Heart left ventricle (tissue), 16 donors: Measurements from ENCODE around the gene KCNIP3. TPM values are rescaled to one million over a fixed set of nuclear protein-coding genes. Genes with fewer than 3 reads are reported as not detected.

Experiments
- ATAC-seq, 4 donors: fragments of 200-7000 bp; cut with Tn5 transposase; one replicate each; pipeline ENCODE4 v1.9.1; 2020 to 2022; ENCODE audit warnings: moderate library complexity in 4 of 4, mild to moderate bottlenecking in 3 of 4, moderate number of reproducible peaks in 1 of 4
- DNase-seq, 5 donors: peaks; one replicate each; pipeline ENCODE4 v3.0.0-alpha.2; 2020
- H3K27ac ChIP-seq, 12 donors: fragments of 200-600 bp; sonication (generic) in 4 of 12; one replicate each; pipeline versions ENCODE4 v1.5.0 to v1.8.0; 2016 to 2022; ENCODE audit warnings: mild to moderate bottlenecking in 2 of 12
- H3K27me3 ChIP-seq, 9 donors: fragments of 200-600 bp; sonication (generic) in 2 of 9; one replicate each; pipeline versions ENCODE4 v1.5.1 to v1.8.0; 2016 to 2022; ENCODE audit warnings: mild to moderate bottlenecking in 3 of 9
- H3K36me3 ChIP-seq, 9 donors: fragments of 200-600 bp; sonication (generic) in 2 of 9; one replicate each; pipeline versions ENCODE4 v1.5.0 to v1.8.0; 2018 to 2022; ENCODE audit warnings: mild to moderate bottlenecking in 2 of 9
- H3K4me1 ChIP-seq, 12 donors: fragments of 200-600 bp; sonication (generic) in 4 of 12; one replicate each; pipeline versions ENCODE4 v1.5.0 to v1.8.0; 2016 to 2022; ENCODE audit warnings: mild to moderate bottlenecking in 3 of 12
- H3K4me3 ChIP-seq, 12 donors: fragments of 200-600 bp; sonication (generic) in 4 of 12; one replicate each; pipeline versions ENCODE4 v1.5.0 to v1.8.0; 2017 to 2022; ENCODE audit warnings: mild to moderate bottlenecking in 9 of 12, moderate library complexity in 4 of 12
- H3K9me3 ChIP-seq, 12 donors: fragments of 200-600 bp; sonication (generic) in 4 of 12; one replicate each; pipeline versions ENCODE4 v1.5.0 to v1.8.0; 2016 to 2022; ENCODE audit warnings: mild to moderate bottlenecking in 1 of 12
- POLR2A ChIP-seq, 2 donors: fragments of 450-650 bp; IDR thresholded peaks; one replicate each; pipeline ENCODE4 v1.6.1; 2017; ENCODE audit warnings: antibody characterized with exemption in 2 of 2, mild to moderate bottlenecking in 2 of 2, moderate library complexity in 2 of 2
- WGBS, 4 donors: extraction: QIAGEN DNeasy Blood & Tissue Kit in 2 of 4; methylation state at CpG; one replicate each; pipeline versions ENCODE4 v1.1.5 to v1.1.7; 2013 to 2018; 5-methylcytosine and 5-hydroxymethylcytosine counted together
- intact Hi-C, 10 donors: fragments of 100-400 bp; cut with DNase I; formaldehyde crosslinking; loops; one replicate each; pipeline versions ENCODE4 v1.11.1 to v1.14.2; 2022
- polyA plus RNA-seq, 2 donors: library from polyadenylated mRNA; stranded (reverse); fragments of 200-250 nt; gene quantifications; one replicate each; pipeline ENCODE4 v1.2.3, GENCODE V29; 2013
- total RNA-seq, 9 donors: library from RNA; depleted of rRNA in 2 of 9; stranded (reverse); fragments of >200 nt in 2 of 9; fragmentation: NEBNext Ultra II Directional in 3 of 9; extraction: Animal tissue kit (Norgen Biotek cat#: 25700) in 3 of 9; gene quantifications; one replicate each; pipeline versions ENCODE4 v1.1.0 to v1.2.4, GENCODE V29; 2016 to 2023
- TF ChIP-seq, protein P1 (sequence below), 12 donors: fragments of 200-600 bp; sonication (generic) in 4 of 12; IDR thresholded peaks; one replicate each; pipeline versions ENCODE4 v1.5.0 to v1.8.0; 2018 to 2022; ENCODE audit warnings: antibody characterized with exemption in 12 of 12, mild to moderate bottlenecking in 5 of 12
- donor health status: ischemic (EF 13 %, LVEDD 7.1; RV severe dilation, severe dysfunction).
- donor health status: healthy with polysubstance abuse.
- donor health status: DM: no; HTN: yes; CAD: no.
- donor health status: DM: no; HTN: no; CAD: no.
- donor health status: ischemic (EF 25% LVEDD 6.9; RV normal size, moderate dysfunction).
- donor health status: ischemic (EF 25% LVEDD 5.7; RV mildly dilated, moderate dysfunction).
- donor health status: healthy.
- donor health status: DM: yes; HTN: yes; CAD: no.
- donor health status: ischemic (EF 35%, LVEDD 5.7; RV mildly dilated, moderate dysfunction).
- donor health status: nonischemic (EF 11% LVEDD 7.7; RV severe dilation, severe dysfunction).
- donor health status: DM: yes; HTN: yes; CAD: no.
- donor health status: PGD.
- donor health status: ischemic (EF 29% LVEDD 5.4; RV normal size, mild dysfunction).
- donor health status: nonischemic (EF 23%, LVEDD 6.1; RV moderate dilation, normal function).

Gene KCNIP3
- total and polyA plus RNA-seq, 11 donors, result 2.7 to 8.3 (median 4.0) TPM

DNA sequence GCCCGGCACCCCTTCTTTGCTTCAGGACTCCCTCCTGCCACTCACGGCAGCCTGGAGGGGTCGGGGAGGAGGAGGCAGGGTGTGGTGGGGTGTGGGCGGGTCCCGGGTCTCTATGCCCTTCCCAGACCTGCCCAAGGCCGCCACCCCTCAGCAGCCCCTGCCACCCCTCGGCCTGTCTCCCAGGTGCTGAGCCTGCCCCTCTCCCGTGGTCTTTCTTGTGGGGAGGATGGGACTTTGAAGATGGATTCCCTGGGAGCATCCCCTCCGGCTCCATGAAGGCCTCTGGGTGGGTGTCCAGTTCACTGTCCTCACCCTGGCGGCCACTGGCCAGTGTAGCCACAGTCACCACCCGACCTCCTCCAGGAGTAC, 23.2 kb downstream of the KCNIP3 start:
- TF ChIP-seq, protein P1, sequence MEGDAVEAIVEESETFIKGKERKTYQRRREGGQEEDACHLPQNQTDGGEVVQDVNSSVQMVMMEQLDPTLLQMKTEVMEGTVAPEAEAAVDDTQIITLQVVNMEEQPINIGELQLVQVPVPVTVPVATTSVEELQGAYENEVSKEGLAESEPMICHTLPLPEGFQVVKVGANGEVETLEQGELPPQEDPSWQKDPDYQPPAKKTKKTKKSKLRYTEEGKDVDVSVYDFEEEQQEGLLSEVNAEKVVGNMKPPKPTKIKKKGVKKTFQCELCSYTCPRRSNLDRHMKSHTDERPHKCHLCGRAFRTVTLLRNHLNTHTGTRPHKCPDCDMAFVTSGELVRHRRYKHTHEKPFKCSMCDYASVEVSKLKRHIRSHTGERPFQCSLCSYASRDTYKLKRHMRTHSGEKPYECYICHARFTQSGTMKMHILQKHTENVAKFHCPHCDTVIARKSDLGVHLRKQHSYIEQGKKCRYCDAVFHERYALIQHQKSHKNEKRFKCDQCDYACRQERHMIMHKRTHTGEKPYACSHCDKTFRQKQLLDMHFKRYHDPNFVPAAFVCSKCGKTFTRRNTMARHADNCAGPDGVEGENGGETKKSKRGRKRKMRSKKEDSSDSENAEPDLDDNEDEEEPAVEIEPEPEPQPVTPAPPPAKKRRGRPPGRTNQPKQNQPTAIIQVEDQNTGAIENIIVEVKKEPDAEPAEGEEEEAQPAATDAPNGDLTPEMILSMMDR (IDR thresholded peaks at IDR 0.05), result no peak
- no peak for TF ChIP-seq POLR2A (IDR thresholded peaks at IDR 0.05)
- H3K4me3 ChIP-seq, result no peak overlapping the region
- H3K27me3 ChIP-seq, result no peaks in the 10 kb centered on the region
- no peaks in the 10 kb centered on the region for H3K36me3 ChIP-seq
- H3K4me1 ChIP-seq, result no peaks in the 10 kb centered on the region
- H3K27ac ChIP-seq, result no peak overlapping the region
- peak in 1 of 5 donors; percentile 33 for DNase-seq
- 66 to 75% (median 73%) methylated on average over 10 to 11 of the region's 11 CpGs for WGBS, 4 donors
- ATAC-seq, result no peak
- H3K9me3 ChIP-seq, result no peaks in the 10 kb centered on the region
- intact Hi-C loops, result no loop called here

DNA sequence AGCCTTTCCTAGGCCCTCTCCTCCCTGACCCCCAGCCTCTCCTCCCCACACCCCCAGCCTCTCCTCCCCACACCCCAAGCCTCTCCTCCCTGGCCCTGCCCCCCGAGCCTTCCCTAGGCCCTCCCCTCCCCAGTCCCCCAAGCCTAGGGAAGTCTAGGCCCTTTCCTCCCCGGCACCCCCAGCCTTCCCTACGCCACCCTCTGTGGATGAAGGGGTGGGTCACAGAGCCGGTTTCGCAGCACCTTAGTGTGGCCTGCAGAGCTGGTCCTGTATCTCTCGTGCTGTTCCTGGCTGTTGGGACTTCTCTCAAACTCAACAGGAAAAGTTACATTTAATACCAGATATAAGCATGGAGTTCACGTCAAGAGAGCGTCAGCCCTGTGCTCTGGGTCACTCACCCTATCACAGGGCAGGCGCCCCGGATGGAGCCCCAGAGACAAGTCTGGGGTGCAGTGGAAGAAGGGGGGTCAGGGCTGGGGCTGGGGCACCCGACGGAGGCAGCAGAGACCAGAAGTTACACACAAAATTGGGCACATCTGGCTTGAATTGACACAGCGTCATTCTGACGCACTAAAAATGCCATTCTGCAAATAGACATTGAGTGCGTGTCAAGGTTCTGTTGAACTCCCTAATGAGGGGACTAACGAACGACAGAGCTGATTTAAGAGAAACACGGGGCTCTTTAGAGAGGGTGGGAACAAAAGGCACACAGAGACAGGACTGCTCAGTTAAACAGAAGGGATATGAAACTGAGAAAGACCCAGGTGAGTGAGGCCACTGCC, 24.0 kb downstream of the KCNIP3 start:
- Histone ChIP-seq H3K27me3 (no peaks in the 10 kb centered on the region), H3K4me3 (no peak overlapping the region), H3K4me1 (no peaks in the 10 kb centered on the region), H3K9me3 (no peaks in the 10 kb centered on the region), H3K27ac (no peak overlapping the region), H3K36me3 (no peaks in the 10 kb centered on the region)
- DNase-seq, result peak in 1 of 5 donors; percentile 33
- intact Hi-C loops, result no loop called here
- 76 to 82% (median 78%) methylated on average over 17 to 18 of the region's 18 CpGs for WGBS, 4 donors
- no peak for ATAC-seq
- no peak for TF ChIP-seq POLR2A (IDR thresholded peaks at IDR 0.05)
- TF ChIP-seq, protein P1 (IDR thresholded peaks at IDR 0.05), result no peak

DNA sequence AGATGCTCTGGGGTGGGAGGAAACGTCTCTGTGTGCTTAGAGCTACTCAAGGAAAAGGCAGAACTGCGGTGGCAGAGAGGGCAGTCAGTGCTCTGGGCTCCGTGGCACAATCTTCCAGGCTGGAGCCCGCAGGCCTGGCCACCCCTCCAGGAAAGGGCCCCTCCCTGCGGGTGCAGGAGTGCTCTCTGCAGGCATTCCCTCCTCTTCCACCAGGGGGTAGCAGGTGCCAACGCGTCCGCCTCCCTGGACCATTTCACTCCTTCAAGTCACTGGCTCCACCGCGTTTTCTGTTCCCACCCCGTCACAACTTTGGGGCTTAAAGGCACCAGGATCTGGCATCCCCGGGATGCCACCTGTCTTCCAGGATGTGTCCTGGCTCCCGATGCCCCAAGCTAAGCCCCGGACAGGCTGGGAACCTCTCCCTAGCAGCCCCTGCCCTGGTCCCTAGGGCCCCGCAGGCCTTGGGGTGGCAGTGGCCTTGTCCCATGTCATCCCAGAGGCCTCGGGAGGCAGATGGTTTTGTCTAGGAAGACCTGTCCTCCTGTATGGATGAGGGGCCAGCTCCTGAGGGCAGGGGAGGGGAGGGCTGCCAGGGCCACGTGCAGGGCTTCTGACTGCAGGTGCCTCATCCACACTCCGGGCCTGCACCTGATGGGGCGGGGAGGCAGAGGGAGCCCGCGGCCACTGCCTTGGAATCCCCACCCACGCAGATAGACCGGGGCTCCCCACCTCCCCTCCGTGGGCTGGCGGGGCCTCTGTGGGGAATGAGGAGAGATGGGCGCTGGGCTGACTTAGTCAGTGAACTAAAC, 26.4 kb downstream of the KCNIP3 start:
- peak in 2 of 4 donors; percentile 14 to 26 for ATAC-seq
- H3K4me1 ChIP-seq, result no peaks in the 10 kb centered on the region
- WGBS, 4 donors, result 70 to 78% (median 74%) methylated on average over 20 to 26 of the region's 26 CpGs
- intact Hi-C loops, result no loop called here
- DNase-seq, result peak in 1 of 5 donors; percentile 59
- H3K4me3 ChIP-seq, result no peak overlapping the region
- no peaks in the 10 kb centered on the region for H3K9me3 ChIP-seq
- TF ChIP-seq POLR2A (IDR thresholded peaks at IDR 0.05), result no peak
- TF ChIP-seq, protein P1 (IDR thresholded peaks at IDR 0.05), result peak in 10 of 12 donors; percentile 12 to 50 (median 20)
- no peak overlapping the region for H3K27ac ChIP-seq
- no peaks in the 10 kb centered on the region for H3K27me3 ChIP-seq
- no peaks in the 10 kb centered on the region for H3K36me3 ChIP-seq

DNA sequence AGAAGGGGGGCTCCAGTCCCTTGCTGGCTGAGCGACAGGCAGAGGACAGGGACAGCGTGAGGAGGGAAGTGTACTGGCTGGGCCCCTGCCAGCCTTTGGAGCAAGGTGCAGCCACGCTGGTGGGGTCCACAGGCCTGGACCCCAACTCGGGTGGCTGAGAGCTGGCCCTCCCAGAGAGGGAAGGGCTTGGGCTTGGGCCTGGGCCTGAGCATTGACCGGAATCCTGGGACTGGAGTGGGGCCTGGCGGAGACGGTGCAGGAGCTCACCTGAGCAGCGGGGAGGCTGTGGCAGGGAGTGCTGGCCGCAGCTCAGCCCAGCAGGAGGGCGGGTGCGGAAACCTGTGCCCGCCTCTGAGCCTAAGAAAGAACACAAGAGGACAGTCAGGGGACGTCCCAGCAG, 27.9 kb downstream of the KCNIP3 start:
- TF ChIP-seq, protein P1 (IDR thresholded peaks at IDR 0.05), result no peak
- TF ChIP-seq POLR2A (IDR thresholded peaks at IDR 0.05), result no peak
- H3K4me1 ChIP-seq, result no peaks in the 10 kb centered on the region
- peak in 1 of 5 donors; percentile 49 for DNase-seq

More for the DNA sequence above, 27.9 kb downstream of the KCNIP3 start:
- H3K27ac ChIP-seq, result no peak overlapping the region
- intact Hi-C loops, result no loop called here
- WGBS, 4 donors, result 89 to 91% (median 90%) methylated on average over 13 of the region's 13 CpGs
- no peaks in the 10 kb centered on the region for H3K36me3 ChIP-seq
- no peaks in the 10 kb centered on the region for H3K27me3 ChIP-seq
- no peak overlapping the region for H3K4me3 ChIP-seq
- no peaks in the 10 kb centered on the region for H3K9me3 ChIP-seq
- ATAC-seq, result no peak
